Measurements from ENCODE around the gene KIF25. TPM values are rescaled to one million over a fixed set of nuclear protein-coding genes. Genes with fewer than 3 reads are reported as not detected.
"Not testable (repeated sequence)": the region's sequence is repeated elsewhere in the genome, so short reads cannot be mapped to it uniquely, and the experiment has no call there.

The KIF25 gene
- total RNA-seq, 1 donor from 2014 or later: not detected

GRCh38 chr6:167974640-167975344 is 22.7 kb upstream of the KIF25 start:
- Mint-ChIP-seq H3K4me1 (ENCODE audit: unreplicated experiment) (peaks cover 16% of the 10 kb centered on the region), H3K9me3 (ENCODE audit: unreplicated experiment) (no peaks in the 10 kb centered on the region), H3K27me3 (ENCODE audit: unreplicated experiment) (peaks cover 11% of the 10 kb centered on the region), H3K36me3 (ENCODE audit: low read depth, unreplicated experiment) (peaks cover 12% of the 10 kb centered on the region), H3K4me3 (ENCODE audit: unreplicated experiment) (no peak overlapping the region), H3K27ac (ENCODE audit: unreplicated experiment) (peak overlapping the region; percentile 58)
- no peak for DNase-seq (ENCODE audit: low spot score)
- TF ChIP-seq CTCF (IDR thresholded peaks at IDR 0.05; ENCODE audit: unreplicated experiment): no peak

GRCh38 chr6:167975458-167975857 is 22.0 kb upstream of the KIF25 start:
- H3K9me3 Mint-ChIP-seq (ENCODE audit: unreplicated experiment): no peaks in the 10 kb centered on the region
- no peak overlapping the region for H3K4me3 Mint-ChIP-seq (ENCODE audit: unreplicated experiment)
- no peak for DNase-seq (ENCODE audit: low spot score)
- H3K27me3 Mint-ChIP-seq (ENCODE audit: unreplicated experiment): peaks cover 11% of the 10 kb centered on the region
- H3K4me1 Mint-ChIP-seq (ENCODE audit: unreplicated experiment): peaks cover 19% of the 10 kb centered on the region
- H3K27ac Mint-ChIP-seq (ENCODE audit: unreplicated experiment): no peak overlapping the region
- TF ChIP-seq CTCF (IDR thresholded peaks at IDR 0.05; ENCODE audit: unreplicated experiment): no peak
- peaks cover 9% of the 10 kb centered on the region for H3K36me3 Mint-ChIP-seq (ENCODE audit: low read depth, unreplicated experiment)

GRCh38 chr6:167976116-167976657 is 21.3 kb upstream of the KIF25 start:
- not testable (repeated sequence) for H3K4me3 Mint-ChIP-seq (ENCODE audit: unreplicated experiment); DNase-seq (ENCODE audit: low spot score); H3K36me3 Mint-ChIP-seq (ENCODE audit: low read depth, unreplicated experiment); H3K9me3 Mint-ChIP-seq (ENCODE audit: unreplicated experiment)
- peaks cover 11% of the 10 kb centered on the region for H3K27me3 Mint-ChIP-seq (ENCODE audit: unreplicated experiment)
- H3K4me1 Mint-ChIP-seq (ENCODE audit: unreplicated experiment): peaks cover 26% of the 10 kb centered on the region
- H3K27ac Mint-ChIP-seq (ENCODE audit: unreplicated experiment): peak overlapping the region; percentile 24

- Mint-ChIP-seq H3K4me3 (ENCODE audit: unreplicated experiment) (no peak overlapping the region), H3K27me3 (ENCODE audit: unreplicated experiment) (peaks cover 11% of the 10 kb centered on the region), H3K27ac (ENCODE audit: unreplicated experiment) (no peak overlapping the region), H3K9me3 (ENCODE audit: unreplicated experiment) (no peaks in the 10 kb centered on the region), H3K4me1 (ENCODE audit: unreplicated experiment) (peaks cover 27% of the 10 kb centered on the region), H3K36me3 (ENCODE audit: low read depth, unreplicated experiment) (peaks cover 6% of the 10 kb centered on the region)
- no peak for TF ChIP-seq CTCF (IDR thresholded peaks at IDR 0.05; ENCODE audit: unreplicated experiment)
- no peak for DNase-seq (ENCODE audit: low spot score)
Measured at GRCh38 chr6:167976708-167977107, 20.8 kb upstream of the KIF25 start.

- no peak overlapping the region for H3K4me3 Mint-ChIP-seq (ENCODE audit: unreplicated experiment)
- no peak for DNase-seq (ENCODE audit: low spot score)
- peaks cover 29% of the 10 kb centered on the region for H3K4me1 Mint-ChIP-seq (ENCODE audit: unreplicated experiment)
- peaks cover 13% of the 10 kb centered on the region for H3K27me3 Mint-ChIP-seq (ENCODE audit: unreplicated experiment)
- TF ChIP-seq CTCF (IDR thresholded peaks at IDR 0.05; ENCODE audit: unreplicated experiment): no peak
- H3K9me3 Mint-ChIP-seq (ENCODE audit: unreplicated experiment): no peaks in the 10 kb centered on the region
- H3K27ac Mint-ChIP-seq (ENCODE audit: unreplicated experiment): no peak overlapping the region
- H3K36me3 Mint-ChIP-seq (ENCODE audit: low read depth, unreplicated experiment): peaks cover 6% of the 10 kb centered on the region
Measured at GRCh38 chr6:167977717-167978467, 19.6 kb upstream of the KIF25 start.

Data from endothelial cell (in vitro differentiated cells).